Endothelial cell of umbilical vein (primary cell): ENCODE data around the gene G3BP2. TPM values are rescaled to one million over a fixed set of nuclear protein-coding genes. Genes with fewer than 3 reads are reported as not detected.

ENCODE experiments used
- BruUV-seq: library from RNA; stranded (reverse); fragments of 400-500 nt; replicated peaks from 2 replicates; lab custom pipeline; 2021; lab: Mats Ljungman, UMichigan
- CTCF ChIA-PET: fragments of 300-600, 350-600 bp; sonication (Branson Sonifier 250); formaldehyde crosslinking; loops from one replicate; lab custom pipeline; 2021; ENCODE audit warnings: antibody characterized with exemption, inconsistent platforms; lab: Charles Lee
- POLR2A ChIA-PET: fragments of 300-600, 350-600 bp; sonication (Branson Sonifier 250); formaldehyde crosslinking; loops from one replicate; lab custom pipeline; 2021; ENCODE audit warnings: antibody characterized with exemption, inconsistent platforms; lab: Charles Lee
- DNase-seq: peaks from one replicate; pipeline ENCODE4 v3.0.0-alpha.2; 2011; ENCODE audit warnings: low read depth, low spot score
- FAIRE-seq: peaks from 2 replicates; lab custom pipeline; 2011; peaks lifted over from hg19 to GRCh38; lab: Jason Lieb, UNC
- H2AFZ ChIP-seq: 2 replicates; pipeline ENCODE4 v1.6.0; 2012; ENCODE audit warnings: low read depth, low read length, control low read depth, inconsistent platforms
- H3K27ac ChIP-seq: 2 replicates; pipeline ENCODE4 v1.5.1; 2011; ENCODE audit warnings: low read depth, mild to moderate bottlenecking, control low read depth, low read length, moderate library complexity; ENCODE audit not compliant: insufficient read depth
- H3K27me3 ChIP-seq, 2 experiments: 2 replicates each; pipeline versions ENCODE4 v1.6.0 to v1.6.1; 2011; ENCODE audit warnings: low read length in 2 of 2, mixed read lengths in 1 of 2; ENCODE audit not compliant: control insufficient read depth in 2 of 2, insufficient read depth in 2 of 2
- H3K36me3 ChIP-seq, 2 experiments: 2 replicates in 1 of 2; 3 replicates in 1 of 2; pipeline ENCODE4 v1.5.1; 2011; ENCODE audit warnings: low read length in 2 of 2, mild to moderate bottlenecking in 1 of 2, moderate library complexity in 1 of 2; ENCODE audit not compliant: control insufficient read depth in 2 of 2, insufficient read depth in 2 of 2; ENCODE audit errors: extremely low read depth in 1 of 2
- H3K4me1 ChIP-seq: 3 replicates; pipeline ENCODE4 v1.5.1; 2011; ENCODE audit warnings: mild to moderate bottlenecking, low read length; ENCODE audit not compliant: control insufficient read depth, insufficient read depth; ENCODE audit errors: extremely low read depth
- H3K4me2 ChIP-seq: 2 replicates; pipeline ENCODE4 v1.6.1; 2011; ENCODE audit warnings: low read length, control low read depth, mixed read lengths; ENCODE audit not compliant: insufficient read depth
- H3K4me3 ChIP-seq, 3 experiments: fragments of 200-600 bp in 1 of 3; sonication (generic), shearing (Covaris generic) in 1 of 3; replicated peaks in 1 of 3; 2 replicates each; pipeline ENCODE4 v1.5.1; 2011 to 2016; ENCODE audit warnings: control low read depth in 3 of 3, low read length in 3 of 3, mild to moderate bottlenecking in 2 of 3, inconsistent platforms in 1 of 3, low read depth in 1 of 3, moderate library complexity in 1 of 3; ENCODE audit not compliant: insufficient read depth in 1 of 3
- H3K79me2 ChIP-seq: 2 replicates; pipeline ENCODE4 v1.6.0; 2012; ENCODE audit warnings: low read length, inconsistent platforms; ENCODE audit not compliant: control insufficient read depth, insufficient read depth
- H3K9ac ChIP-seq: replicated peaks from 2 replicates; pipeline ENCODE3; 2011; ENCODE audit warnings: low read length, control low read depth; ENCODE audit not compliant: insufficient read depth; ENCODE audit errors: extremely low read depth
- H3K9me1 ChIP-seq: replicated peaks from 3 replicates; pipeline ENCODE4 v1.6.0; 2011; ENCODE audit warnings: mild to moderate bottlenecking, low read length; ENCODE audit not compliant: control insufficient read depth, insufficient read depth; ENCODE audit errors: extremely low read depth
- H3K9me3 ChIP-seq: replicated peaks from 2 replicates; pipeline ENCODE4 v1.5.1; 2012; ENCODE audit warnings: low read length, inconsistent platforms; ENCODE audit not compliant: control insufficient read depth, insufficient read depth
- H4K20me1 ChIP-seq: replicated peaks from 2 replicates; pipeline ENCODE3; 2011; ENCODE audit warnings: mild to moderate bottlenecking, low read length; ENCODE audit not compliant: control insufficient read depth, insufficient read depth; ENCODE audit errors: extremely low read depth
- EZH2 ChIP-seq: IDR thresholded peaks from 2 replicates; pipeline ENCODE4 v1.6.1; 2012; ENCODE audit warnings: borderline replicate concordance, low read depth, mild to moderate bottlenecking, moderate library complexity, low read length, inconsistent platforms; ENCODE audit not compliant: severe bottlenecking
- FOS ChIP-seq: IDR thresholded peaks from 2 replicates; pipeline ENCODE4 v1.6.1; 2011; ENCODE audit warnings: mild to moderate bottlenecking, low read length, moderate library complexity, borderline replicate concordance; ENCODE audit not compliant: insufficient read depth
- JUN ChIP-seq: IDR thresholded peaks from 2 replicates; pipeline ENCODE4 v1.6.1; 2011; ENCODE audit warnings: borderline replicate concordance, low read depth; ENCODE audit not compliant: insufficient read length, insufficient read depth
- MYC ChIP-seq: IDR thresholded peaks from one replicate; pipeline ENCODE4 v1.6.1; 2011; ENCODE audit warnings: mild to moderate bottlenecking, low read depth, low read length
- POLR2AphosphoS5 ChIP-seq: IDR thresholded peaks from 2 replicates; pipeline ENCODE4 v1.6.1; 2012; ENCODE audit warnings: low read depth, mild to moderate bottlenecking, control low read depth, low read length, moderate library complexity; ENCODE audit not compliant: insufficient read depth
- dilution Hi-C: fragments of 300-500 bp; cut with MboI; formaldehyde crosslinking; loops from one replicate; pipeline ENCODE4 v1.15.0; 2019; ENCODE audit warnings: low sequenced_read_pairs; ENCODE audit not compliant: extremely low pct_ligation_motif_present
- intact Hi-C: fragments of 100-400 bp; cut with micrococcal nuclease; formaldehyde crosslinking; loops from one replicate; pipeline ENCODE4 v1.10.0; 2022
- polyA plus RNA-seq, 4 experiments: library from polyadenylated mRNA; depleted of rRNA in 3 of 4; stranded (reverse) in 3 of 4; unstranded in 1 of 4; fragments of >200 nt; gene quantifications; 2 replicates each; pipeline versions ENCODE4 v1.2.1 to v1.2.3, GENCODE V29; 2011 to 2012; ENCODE audit warnings: missing spikeins in 1 of 4
- total RNA-seq: library from RNA; stranded (reverse); gene quantifications from 2 replicates; pipeline ENCODE4 v1.2.3, GENCODE V29; 2021
- TF ChIP-seq, protein P1 (sequence below), 2 donors: IDR thresholded peaks; 1 replicate in 1 of 2; 2 replicates in 1 of 2; pipeline ENCODE4 v1.5.1; 2011; ENCODE audit warnings: low read length in 2 of 2, mild to moderate bottlenecking in 2 of 2, moderate library complexity in 2 of 2, control low read depth in 1 of 2, inconsistent platforms in 1 of 2, low read depth in 1 of 2; ENCODE audit not compliant: insufficient read depth in 1 of 2; ENCODE audit errors: extremely low read depth in 1 of 2

G3BP2 gene
- total and polyA plus RNA-seq, 2 donors (not counting 3 experiments of a cell fraction or from before 2014, with no cell fraction given): 61.1 to 180 TPM

DNA sequence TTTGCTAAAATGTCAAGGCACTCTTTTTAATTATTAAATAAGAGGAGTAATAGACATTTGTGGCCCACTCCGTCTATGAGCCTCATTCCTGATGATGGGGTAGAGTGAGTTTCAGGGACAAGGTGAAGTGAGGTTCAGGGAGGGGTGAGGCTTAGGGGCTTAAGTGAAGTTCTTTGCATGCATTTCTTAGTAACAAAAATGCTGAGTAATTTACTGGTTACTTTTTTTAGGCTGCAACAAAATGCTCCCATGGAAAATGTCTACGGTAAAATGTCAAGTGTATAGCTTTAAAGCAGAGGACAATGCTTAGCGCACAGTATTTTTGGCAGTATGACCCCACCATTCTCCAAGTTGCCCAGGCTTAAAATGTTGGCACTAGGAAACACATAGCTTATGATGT, 49.2 kb upstream of the G3BP2 start:
- dilution Hi-C loops: no loop called here
- no peak overlapping the region for H3K27ac ChIP-seq
- H4K20me1 ChIP-seq: no peaks in the 10 kb centered on the region
- H3K9ac ChIP-seq: no peak overlapping the region
- no peak overlapping the region for H2AFZ ChIP-seq
- DNase-seq (no peak), FAIRE-seq (no peak)
- peaks cover 0 to under 1% of the 10 kb centered on the region in 2 experiments for H3K36me3 ChIP-seq
- POLR2A ChIA-PET: interaction anchor here (1.5 kb wide), 1 partner anchor 49 kb away, joined by 5 read pairs; the partner anchor contains the start of gene G3BP2
- TF ChIP-seq POLR2AphosphoS5: no peak
- no peak for TF ChIP-seq MYC
- TF ChIP-seq EZH2: no peak
- no peak for TF ChIP-seq FOS
- TF ChIP-seq, protein P1, sequence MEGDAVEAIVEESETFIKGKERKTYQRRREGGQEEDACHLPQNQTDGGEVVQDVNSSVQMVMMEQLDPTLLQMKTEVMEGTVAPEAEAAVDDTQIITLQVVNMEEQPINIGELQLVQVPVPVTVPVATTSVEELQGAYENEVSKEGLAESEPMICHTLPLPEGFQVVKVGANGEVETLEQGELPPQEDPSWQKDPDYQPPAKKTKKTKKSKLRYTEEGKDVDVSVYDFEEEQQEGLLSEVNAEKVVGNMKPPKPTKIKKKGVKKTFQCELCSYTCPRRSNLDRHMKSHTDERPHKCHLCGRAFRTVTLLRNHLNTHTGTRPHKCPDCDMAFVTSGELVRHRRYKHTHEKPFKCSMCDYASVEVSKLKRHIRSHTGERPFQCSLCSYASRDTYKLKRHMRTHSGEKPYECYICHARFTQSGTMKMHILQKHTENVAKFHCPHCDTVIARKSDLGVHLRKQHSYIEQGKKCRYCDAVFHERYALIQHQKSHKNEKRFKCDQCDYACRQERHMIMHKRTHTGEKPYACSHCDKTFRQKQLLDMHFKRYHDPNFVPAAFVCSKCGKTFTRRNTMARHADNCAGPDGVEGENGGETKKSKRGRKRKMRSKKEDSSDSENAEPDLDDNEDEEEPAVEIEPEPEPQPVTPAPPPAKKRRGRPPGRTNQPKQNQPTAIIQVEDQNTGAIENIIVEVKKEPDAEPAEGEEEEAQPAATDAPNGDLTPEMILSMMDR (IDR thresholded peaks at IDR 0.05; ENCODE audit: extremely low read depth in 1 of 2, insufficient read depth in 1 of 2, low read depth in 1 of 2, low read length in 2 of 2): no peak
- TF ChIP-seq JUN: no peak
- H3K79me2 ChIP-seq: peaks cover 30% of the 10 kb centered on the region
- no peaks in the 10 kb centered on the region for H3K9me3 ChIP-seq
- no peaks in the 10 kb centered on the region for H3K9me1 ChIP-seq
- BruUV-seq: no TSS peak
- no peak overlapping the region for H3K4me2 ChIP-seq
- peaks cover 33% of the 10 kb centered on the region for H3K4me1 ChIP-seq
- H3K27me3 ChIP-seq: no peaks in the 10 kb centered on the region
- intact Hi-C loops: no loop called here
- no peak overlapping the region for H3K4me3 ChIP-seq
- CTCF ChIA-PET: interaction anchor here (2.1 to 2.7 kb wide), 5 partner anchors 10 to 69 kb away, joined by 12 to 78 read pairs (median 30); partner anchors contain the start of gene G3BP2
